Amniotic epithelial cell (primary cell): Measurements from ENCODE around the gene RBMS2.
"Not testable (repeated sequence)": the region's sequence is repeated elsewhere in the genome, so short reads cannot be mapped to it uniquely, and the experiment has no call there.

ENCODE experiments used
- DNase-seq: peaks from one replicate; pipeline ENCODE4 v3.0.0-alpha.2; 2010; ENCODE audit warnings: low read depth

The RBMS2 gene

GRCh38 chr12:56521590-56522371, at the start of gene RBMS2:
RBMS2 (plus strand) TSS chr12:56521820; CDS start chr12:56522024, 204 bp downstream.
- peak; percentile 97 for DNase-seq

GRCh38 chr12:56474389-56474788, 47.2 kb upstream of the RBMS2 start:
- DNase-seq: no peak

GRCh38 chr12:56476143-56476542, 45.5 kb upstream of the RBMS2 start:
- DNase-seq: no peak

GRCh38 chr12:56476972-56477432, 44.6 kb upstream of the RBMS2 start:
- no peak for DNase-seq

- no peak for DNase-seq
Observed at GRCh38 chr12:56477521-56478225, 43.9 kb upstream of the RBMS2 start.

GRCh38 chr12:56479625-56480024, 42.0 kb upstream of the RBMS2 start:
- DNase-seq: no peak

GRCh38 chr12:56484566-56484965, 37.1 kb upstream of the RBMS2 start:
- no peak for DNase-seq

GRCh38 chr12:56486694-56487093, 34.9 kb upstream of the RBMS2 start:
- DNase-seq: no peak

GRCh38 chr12:56487448-56488040, 34.1 kb upstream of the RBMS2 start:
- DNase-seq: no peak

- peak; percentile 71 for DNase-seq
Observed at GRCh38 chr12:56488041-56488955, 33.3 kb upstream of the RBMS2 start, which contains the start of gene GLS2. GLS2 (minus strand) TSS chr12:56488161; CDS start chr12:56488118, 43 bp downstream.

GRCh38 chr12:56490360-56490759, 31.3 kb upstream of the RBMS2 start:
- no peak for DNase-seq

GRCh38 chr12:56493409-56494105, 28.1 kb upstream of the RBMS2 start:
- DNase-seq: not testable (repeated sequence)

- DNase-seq: not testable (repeated sequence)
Observed at GRCh38 chr12:56494106-56494415, 27.6 kb upstream of the RBMS2 start.

- DNase-seq: not testable (repeated sequence)
Observed at GRCh38 chr12:56494481-56494880, 27.1 kb upstream of the RBMS2 start.

GRCh38 chr12:56496704-56497103, 24.9 kb upstream of the RBMS2 start:
- DNase-seq: not testable (repeated sequence)

- not testable (repeated sequence) for DNase-seq
Observed at GRCh38 chr12:56498126-56498902, 23.3 kb upstream of the RBMS2 start.

GRCh38 chr12:56499452-56499851, 22.2 kb upstream of the RBMS2 start:
- not testable (repeated sequence) for DNase-seq

GRCh38 chr12:56499879-56500278, 21.7 kb upstream of the RBMS2 start:
- not testable (repeated sequence) for DNase-seq

GRCh38 chr12:56510786-56511185, 10.8 kb upstream of the RBMS2 start:
- no peak for DNase-seq

- not testable (repeated sequence) for DNase-seq
Observed at GRCh38 chr12:56514014-56514318, 7.7 kb upstream of the RBMS2 start.

GRCh38 chr12:56517854-56518253, 3.8 kb upstream of the RBMS2 start:
- no peak for DNase-seq
